ENCODE measurements around the gene COG2. TPM values are rescaled to one million over a fixed set of nuclear protein-coding genes. Genes with fewer than 3 reads are reported as not detected.

The COG2 gene
- total RNA-seq, 6 donors from 2014 or later = 23.5 to 37.7 (median 28.7) TPM

DNA sequence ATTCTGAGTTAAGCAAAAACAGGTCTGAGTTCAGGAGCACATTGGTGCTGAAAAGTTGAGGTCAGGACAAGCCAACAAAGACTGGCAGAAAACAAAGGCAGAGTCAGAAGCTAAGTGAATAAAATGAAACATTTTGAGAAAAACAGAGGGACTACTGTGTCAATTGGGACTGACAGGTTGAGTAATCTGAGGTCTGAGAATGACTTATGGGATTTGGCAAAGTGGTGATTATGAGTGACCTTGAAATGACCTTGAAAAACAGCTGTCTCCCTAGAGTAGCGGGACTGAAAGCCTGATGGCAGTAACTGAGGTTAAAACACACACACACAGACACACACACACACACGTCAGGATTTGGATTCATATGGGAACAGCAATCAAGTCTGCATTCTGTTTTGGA is 8.8 kb upstream of the COG2 start:
- no peak for TF ChIP-seq POLR2A (IDR thresholded peaks at IDR 0.05)
- no peak for TF ChIP-seq EP300 (IDR thresholded peaks at IDR 0.05)
- no peak for TF ChIP-seq POLR2AphosphoS5 (IDR thresholded peaks at IDR 0.05)
- TF ChIP-seq, protein P1, sequence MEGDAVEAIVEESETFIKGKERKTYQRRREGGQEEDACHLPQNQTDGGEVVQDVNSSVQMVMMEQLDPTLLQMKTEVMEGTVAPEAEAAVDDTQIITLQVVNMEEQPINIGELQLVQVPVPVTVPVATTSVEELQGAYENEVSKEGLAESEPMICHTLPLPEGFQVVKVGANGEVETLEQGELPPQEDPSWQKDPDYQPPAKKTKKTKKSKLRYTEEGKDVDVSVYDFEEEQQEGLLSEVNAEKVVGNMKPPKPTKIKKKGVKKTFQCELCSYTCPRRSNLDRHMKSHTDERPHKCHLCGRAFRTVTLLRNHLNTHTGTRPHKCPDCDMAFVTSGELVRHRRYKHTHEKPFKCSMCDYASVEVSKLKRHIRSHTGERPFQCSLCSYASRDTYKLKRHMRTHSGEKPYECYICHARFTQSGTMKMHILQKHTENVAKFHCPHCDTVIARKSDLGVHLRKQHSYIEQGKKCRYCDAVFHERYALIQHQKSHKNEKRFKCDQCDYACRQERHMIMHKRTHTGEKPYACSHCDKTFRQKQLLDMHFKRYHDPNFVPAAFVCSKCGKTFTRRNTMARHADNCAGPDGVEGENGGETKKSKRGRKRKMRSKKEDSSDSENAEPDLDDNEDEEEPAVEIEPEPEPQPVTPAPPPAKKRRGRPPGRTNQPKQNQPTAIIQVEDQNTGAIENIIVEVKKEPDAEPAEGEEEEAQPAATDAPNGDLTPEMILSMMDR (IDR thresholded peaks at IDR 0.05) = no peak
- WGBS, 2 donors = 46 to 56% methylated on average over 2 of the region's 2 CpGs
- no peak overlapping the region for H3K27ac ChIP-seq
- no peak for DNase-seq
- H3K4me1 ChIP-seq = no peaks in the 10 kb centered on the region
- H3K36me3 ChIP-seq = no peaks in the 10 kb centered on the region
- no peaks in the 10 kb centered on the region for H3K27me3 ChIP-seq
- no peaks in the 10 kb centered on the region for H3K9me3 ChIP-seq
- ATAC-seq (ENCODE audit: low FRiP score in 2 of 2) = no peak
- no peak overlapping the region for H3K4me3 ChIP-seq

DNA sequence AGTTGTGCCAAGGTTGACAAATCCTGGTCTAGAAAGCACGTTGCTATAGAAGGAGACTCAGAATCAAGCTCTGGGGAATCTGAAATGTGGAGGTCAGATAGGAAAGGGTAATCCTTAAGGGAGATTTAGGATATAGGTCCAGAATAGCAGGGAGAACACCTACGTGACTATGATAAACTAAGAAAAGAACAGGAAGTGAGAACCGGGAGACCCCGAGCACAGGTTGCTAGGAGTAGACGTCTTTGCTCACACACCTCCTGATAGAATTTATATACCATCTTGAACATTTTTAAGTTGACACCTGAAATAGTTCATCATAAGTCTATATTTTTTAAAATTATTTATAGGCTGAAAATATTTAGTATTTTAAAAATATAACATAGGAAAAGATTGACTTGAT is 7.9 kb upstream of the COG2 start:
- H3K9me3 ChIP-seq = no peaks in the 10 kb centered on the region
- no peaks in the 10 kb centered on the region for H3K36me3 ChIP-seq
- TF ChIP-seq POLR2AphosphoS5 (IDR thresholded peaks at IDR 0.05) = no peak
- TF ChIP-seq, protein P1 (IDR thresholded peaks at IDR 0.05) = no peak
- TF ChIP-seq POLR2A (IDR thresholded peaks at IDR 0.05) = no peak
- no peak for TF ChIP-seq EP300 (IDR thresholded peaks at IDR 0.05)
- H3K27me3 ChIP-seq = no peaks in the 10 kb centered on the region
- no peak overlapping the region for H3K4me3 ChIP-seq
- no peaks in the 10 kb centered on the region for H3K4me1 ChIP-seq
- ATAC-seq (ENCODE audit: low FRiP score in 2 of 2) = no peak
- no peak for DNase-seq
- 69 to 76% methylated on average over 5 of the region's 5 CpGs for WGBS, 2 donors
- H3K27ac ChIP-seq = no peak overlapping the region

GRCh38 chr1:230636575-230637148 is 5.6 kb upstream of the COG2 start:
- ATAC-seq (ENCODE audit: low FRiP score in 2 of 2) = no peak
- TF ChIP-seq EP300 (IDR thresholded peaks at IDR 0.05) = no peak
- TF ChIP-seq, protein P1 (IDR thresholded peaks at IDR 0.05) = no peak
- TF ChIP-seq POLR2A (IDR thresholded peaks at IDR 0.05) = no peak
- TF ChIP-seq POLR2AphosphoS5 (IDR thresholded peaks at IDR 0.05) = no peak
- Histone ChIP-seq H3K27me3 (no peaks in the 10 kb centered on the region), H3K9me3 (no peaks in the 10 kb centered on the region), H3K36me3 (no peaks in the 10 kb centered on the region), H3K4me3 (no peak overlapping the region), H3K27ac (no peak overlapping the region), H3K4me1 (peaks cover 0 to 1% (median 1%) of the 10 kb centered on the region in 4 donors)
- DNase-seq = no peak
- 74% methylated on average over 7 of the region's 7 CpGs for WGBS, 2 donors

GRCh38 chr1:230639714-230640209 is 2.5 kb upstream of the COG2 start:
- Histone ChIP-seq H3K27me3 (no peaks in the 10 kb centered on the region), H3K4me3 (no peak overlapping the region), H3K27ac (no peak overlapping the region), H3K36me3 (no peaks in the 10 kb centered on the region), H3K9me3 (no peaks in the 10 kb centered on the region), H3K4me1 (peaks cover 15 to 26% (median 24%) of the 10 kb centered on the region in 4 donors)
- DNase-seq (no peak), ATAC-seq (ENCODE audit: low FRiP score in 2 of 2) (no peak)
- TF ChIP-seq, protein P1 (IDR thresholded peaks at IDR 0.05) = no peak
- TF ChIP-seq POLR2AphosphoS5 (IDR thresholded peaks at IDR 0.05) = no peak
- TF ChIP-seq EP300 (IDR thresholded peaks at IDR 0.05) = no peak
- no peak for TF ChIP-seq POLR2A (IDR thresholded peaks at IDR 0.05)
- 69 to 77% methylated on average over 4 to 5 of the region's 5 CpGs for WGBS, 2 donors

DNA sequence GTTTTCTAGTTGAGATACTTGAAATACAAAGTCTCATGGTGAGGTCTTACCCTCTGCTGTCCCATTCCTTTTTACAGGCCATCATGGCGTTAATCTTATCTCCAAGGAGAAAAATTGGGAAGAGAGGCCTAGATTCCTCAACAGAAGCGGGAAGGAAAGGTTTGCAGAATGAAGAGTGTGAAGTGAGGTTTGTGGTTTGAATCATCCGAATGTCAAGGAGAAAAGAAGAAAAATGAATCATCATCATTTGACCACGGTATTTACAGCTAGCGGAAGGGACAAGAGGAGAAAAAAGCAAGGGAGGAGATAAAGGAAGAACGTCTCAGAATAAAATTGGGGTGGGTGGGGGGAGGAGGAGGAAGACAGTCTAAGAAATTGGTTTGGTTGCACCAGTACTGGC is 935 bp upstream of the COG2 start:
- TF ChIP-seq, protein P1 (IDR thresholded peaks at IDR 0.05) = no peak
- TF ChIP-seq POLR2A (IDR thresholded peaks at IDR 0.05) = no peak
- no peak for TF ChIP-seq POLR2AphosphoS5 (IDR thresholded peaks at IDR 0.05)
- TF ChIP-seq EP300 (IDR thresholded peaks at IDR 0.05) = no peak
- no peak overlapping the region for H3K27ac ChIP-seq

More for the DNA sequence above, 935 bp upstream of the COG2 start:
- Histone ChIP-seq H3K36me3 (no peaks in the 10 kb centered on the region), H3K4me3 (peak overlapping the region in 1 of 4 donors; percentile 72), H3K9me3 (no peaks in the 10 kb centered on the region), H3K27me3 (no peaks in the 10 kb centered on the region), H3K4me1 (peaks cover 15 to 34% (median 25%) of the 10 kb centered on the region in 4 donors)
- 62 to 68% methylated on average over 6 of the region's 6 CpGs for WGBS, 2 donors
- ATAC-seq (ENCODE audit: low FRiP score in 2 of 2) (no peak), DNase-seq (no peak)
